ENCODE results near the gene DIAPH3.

DNA sequence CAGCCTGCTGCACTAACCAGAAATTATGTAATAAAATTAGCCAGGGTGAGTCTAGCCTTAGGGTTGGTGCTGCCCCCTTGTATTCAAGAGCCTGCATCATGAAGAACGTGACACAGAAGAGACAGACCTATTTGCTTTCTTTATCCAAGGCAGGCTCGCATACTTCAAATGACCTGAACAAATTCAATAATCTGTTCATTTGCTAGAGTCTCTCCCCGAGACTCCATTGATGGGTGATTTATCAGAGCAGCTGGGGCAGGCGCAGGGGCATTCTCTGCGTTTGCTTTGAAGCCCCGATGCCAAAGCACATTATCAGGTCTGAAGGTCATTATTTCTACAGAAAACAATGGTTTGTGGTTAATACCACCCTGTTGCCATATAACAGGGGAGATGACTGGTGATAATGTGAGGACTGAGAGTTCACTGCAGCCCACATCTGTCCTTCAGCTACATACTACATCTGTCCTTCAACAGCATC, 520.3 kb downstream of the DIAPH3 start:
- TF ChIP-seq, protein P1, sequence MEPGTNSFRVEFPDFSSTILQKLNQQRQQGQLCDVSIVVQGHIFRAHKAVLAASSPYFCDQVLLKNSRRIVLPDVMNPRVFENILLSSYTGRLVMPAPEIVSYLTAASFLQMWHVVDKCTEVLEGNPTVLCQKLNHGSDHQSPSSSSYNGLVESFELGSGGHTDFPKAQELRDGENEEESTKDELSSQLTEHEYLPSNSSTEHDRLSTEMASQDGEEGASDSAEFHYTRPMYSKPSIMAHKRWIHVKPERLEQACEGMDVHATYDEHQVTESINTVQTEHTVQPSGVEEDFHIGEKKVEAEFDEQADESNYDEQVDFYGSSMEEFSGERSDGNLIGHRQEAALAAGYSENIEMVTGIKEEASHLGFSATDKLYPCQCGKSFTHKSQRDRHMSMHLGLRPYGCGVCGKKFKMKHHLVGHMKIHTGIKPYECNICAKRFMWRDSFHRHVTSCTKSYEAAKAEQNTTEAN (CRISPR knock-in tag; IDR thresholded peaks at IDR 0.05) = no peak
- TF ChIP-seq NFYB (CRISPR knock-in tag; conservative IDR thresholded peaks at IDR 0.05; ENCODE audit: low read depth) (no peak), RORB (CRISPR knock-in tag; IDR thresholded peaks at IDR 0.05) (no peak), OVOL2 (CRISPR knock-in tag; IDR thresholded peaks at IDR 0.05; ENCODE audit: borderline replicate concordance) (no peak), RELA (CRISPR knock-in tag; IDR thresholded peaks at IDR 0.05; ENCODE audit: borderline replicate concordance) (no peak)
- TF ChIP-seq, protein P2, sequence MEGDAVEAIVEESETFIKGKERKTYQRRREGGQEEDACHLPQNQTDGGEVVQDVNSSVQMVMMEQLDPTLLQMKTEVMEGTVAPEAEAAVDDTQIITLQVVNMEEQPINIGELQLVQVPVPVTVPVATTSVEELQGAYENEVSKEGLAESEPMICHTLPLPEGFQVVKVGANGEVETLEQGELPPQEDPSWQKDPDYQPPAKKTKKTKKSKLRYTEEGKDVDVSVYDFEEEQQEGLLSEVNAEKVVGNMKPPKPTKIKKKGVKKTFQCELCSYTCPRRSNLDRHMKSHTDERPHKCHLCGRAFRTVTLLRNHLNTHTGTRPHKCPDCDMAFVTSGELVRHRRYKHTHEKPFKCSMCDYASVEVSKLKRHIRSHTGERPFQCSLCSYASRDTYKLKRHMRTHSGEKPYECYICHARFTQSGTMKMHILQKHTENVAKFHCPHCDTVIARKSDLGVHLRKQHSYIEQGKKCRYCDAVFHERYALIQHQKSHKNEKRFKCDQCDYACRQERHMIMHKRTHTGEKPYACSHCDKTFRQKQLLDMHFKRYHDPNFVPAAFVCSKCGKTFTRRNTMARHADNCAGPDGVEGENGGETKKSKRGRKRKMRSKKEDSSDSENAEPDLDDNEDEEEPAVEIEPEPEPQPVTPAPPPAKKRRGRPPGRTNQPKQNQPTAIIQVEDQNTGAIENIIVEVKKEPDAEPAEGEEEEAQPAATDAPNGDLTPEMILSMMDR (IDR thresholded peaks at IDR 0.05) = no peak
- TF ChIP-seq, protein P3, sequence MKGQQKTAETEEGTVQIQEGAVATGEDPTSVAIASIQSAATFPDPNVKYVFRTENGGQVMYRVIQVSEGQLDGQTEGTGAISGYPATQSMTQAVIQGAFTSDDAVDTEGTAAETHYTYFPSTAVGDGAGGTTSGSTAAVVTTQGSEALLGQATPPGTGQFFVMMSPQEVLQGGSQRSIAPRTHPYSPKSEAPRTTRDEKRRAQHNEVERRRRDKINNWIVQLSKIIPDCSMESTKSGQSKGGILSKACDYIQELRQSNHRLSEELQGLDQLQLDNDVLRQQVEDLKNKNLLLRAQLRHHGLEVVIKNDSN (CRISPR knock-in tag; IDR thresholded peaks at IDR 0.05) = no peak
- TF ChIP-seq, protein P4, sequence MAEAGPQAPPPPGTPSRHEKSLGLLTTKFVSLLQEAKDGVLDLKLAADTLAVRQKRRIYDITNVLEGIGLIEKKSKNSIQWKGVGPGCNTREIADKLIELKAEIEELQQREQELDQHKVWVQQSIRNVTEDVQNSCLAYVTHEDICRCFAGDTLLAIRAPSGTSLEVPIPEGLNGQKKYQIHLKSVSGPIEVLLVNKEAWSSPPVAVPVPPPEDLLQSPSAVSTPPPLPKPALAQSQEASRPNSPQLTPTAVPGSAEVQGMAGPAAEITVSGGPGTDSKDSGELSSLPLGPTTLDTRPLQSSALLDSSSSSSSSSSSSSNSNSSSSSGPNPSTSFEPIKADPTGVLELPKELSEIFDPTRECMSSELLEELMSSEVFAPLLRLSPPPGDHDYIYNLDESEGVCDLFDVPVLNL (CRISPR knock-in tag; IDR thresholded peaks at IDR 0.05; ENCODE audit: borderline replicate concordance, low read depth) = no peak
- TF ChIP-seq, protein P5, sequence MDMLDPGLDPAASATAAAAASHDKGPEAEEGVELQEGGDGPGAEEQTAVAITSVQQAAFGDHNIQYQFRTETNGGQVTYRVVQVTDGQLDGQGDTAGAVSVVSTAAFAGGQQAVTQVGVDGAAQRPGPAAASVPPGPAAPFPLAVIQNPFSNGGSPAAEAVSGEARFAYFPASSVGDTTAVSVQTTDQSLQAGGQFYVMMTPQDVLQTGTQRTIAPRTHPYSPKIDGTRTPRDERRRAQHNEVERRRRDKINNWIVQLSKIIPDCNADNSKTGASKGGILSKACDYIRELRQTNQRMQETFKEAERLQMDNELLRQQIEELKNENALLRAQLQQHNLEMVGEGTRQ (CRISPR knock-in tag; IDR thresholded peaks at IDR 0.05) = no peak
- TF ChIP-seq, protein P6, sequence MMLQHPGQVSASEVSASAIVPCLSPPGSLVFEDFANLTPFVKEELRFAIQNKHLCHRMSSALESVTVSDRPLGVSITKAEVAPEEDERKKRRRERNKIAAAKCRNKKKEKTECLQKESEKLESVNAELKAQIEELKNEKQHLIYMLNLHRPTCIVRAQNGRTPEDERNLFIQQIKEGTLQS (CRISPR knock-in tag; conservative IDR thresholded peaks at IDR 0.05) = no peak
- TF ChIP-seq, protein P7, sequence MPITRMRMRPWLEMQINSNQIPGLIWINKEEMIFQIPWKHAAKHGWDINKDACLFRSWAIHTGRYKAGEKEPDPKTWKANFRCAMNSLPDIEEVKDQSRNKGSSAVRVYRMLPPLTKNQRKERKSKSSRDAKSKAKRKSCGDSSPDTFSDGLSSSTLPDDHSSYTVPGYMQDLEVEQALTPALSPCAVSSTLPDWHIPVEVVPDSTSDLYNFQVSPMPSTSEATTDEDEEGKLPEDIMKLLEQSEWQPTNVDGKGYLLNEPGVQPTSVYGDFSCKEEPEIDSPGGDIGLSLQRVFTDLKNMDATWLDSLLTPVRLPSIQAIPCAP (CRISPR knock-in tag; IDR thresholded peaks at IDR 0.05) = no peak

All from WTC11 (cell line).